Mesodermal cell (in vitro differentiated cells): ENCODE results near the gene CDC123.
A peak's percentile ranks its signal among the peaks of the same experiment; 100 is the strongest.
"Not testable (repeated sequence)": the region's sequence is repeated elsewhere in the genome, so short reads cannot be mapped to it uniquely, and the experiment has no call there.

Source experiments
- H3K27ac ChIP-seq: 2 replicates; pipeline ENCODE4 v1.7.0; 2013; ENCODE audit warnings: mild to moderate bottlenecking, low read depth, low read length, moderate library complexity; ENCODE audit not compliant: severe bottlenecking
- H3K36me3 ChIP-seq: 2 replicates; pipeline ENCODE4 v1.7.1; 2013; ENCODE audit warnings: mild to moderate bottlenecking, low read length, moderate library complexity; ENCODE audit not compliant: control insufficient read depth, insufficient read depth
- H3K4me1 ChIP-seq: one replicate; pipeline ENCODE4 v1.7.1; 2013; ENCODE audit warnings: mild to moderate bottlenecking, low read length; ENCODE audit not compliant: insufficient read depth, control insufficient read depth, poor library complexity, severe bottlenecking
- H3K4me3 ChIP-seq: 2 replicates; pipeline ENCODE4 v1.7.0; 2013; ENCODE audit warnings: low read length, control low read depth, mild to moderate bottlenecking; ENCODE audit not compliant: insufficient read depth, poor library complexity, severe bottlenecking; ENCODE audit errors: extremely low read depth
- H3K9me3 ChIP-seq: 2 replicates; pipeline ENCODE4 v1.7.1; 2013; ENCODE audit warnings: mild to moderate bottlenecking, low read length, moderate library complexity; ENCODE audit not compliant: control insufficient read depth
- WGBS, 2 experiments: methylation state at CpG; one replicate each; pipeline ENCODE4 v1.1.5; 2013; ENCODE audit warnings: missing lambda C conversion rate in 2 of 2; ENCODE audit not compliant: insufficient coverage in 2 of 2; 5-methylcytosine and 5-hydroxymethylcytosine counted together

CDC123 gene

DNA sequence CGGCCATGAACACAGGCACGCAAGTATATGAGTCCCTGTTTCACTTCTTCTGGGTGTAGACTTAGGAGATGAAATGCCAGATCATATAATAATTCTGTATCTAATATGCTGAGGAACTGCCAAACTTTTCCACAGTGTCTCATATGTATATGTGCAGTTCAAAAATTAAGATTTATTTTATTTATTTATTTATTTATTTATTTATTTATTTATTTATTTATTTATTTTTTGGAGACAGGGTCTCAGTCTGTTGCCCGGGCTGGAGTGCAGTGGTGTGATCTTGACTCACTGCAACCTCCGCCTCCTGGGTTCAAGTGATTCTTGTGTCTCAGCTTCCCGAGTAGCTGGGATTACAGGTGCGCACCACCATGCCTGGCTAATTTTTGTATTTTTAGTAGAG is 24.5 kb upstream of the CDC123 start:
- 93 to 100% methylated on average over 1 to 2 of the region's 6 CpGs for WGBS, 2 experiments
- H3K4me3 ChIP-seq, H3K9me3 ChIP-seq, H3K27ac ChIP-seq, H3K4me1 ChIP-seq: not testable (repeated sequence)
- H3K36me3 ChIP-seq = peaks cover 91% of the 10 kb centered on the region

DNA sequence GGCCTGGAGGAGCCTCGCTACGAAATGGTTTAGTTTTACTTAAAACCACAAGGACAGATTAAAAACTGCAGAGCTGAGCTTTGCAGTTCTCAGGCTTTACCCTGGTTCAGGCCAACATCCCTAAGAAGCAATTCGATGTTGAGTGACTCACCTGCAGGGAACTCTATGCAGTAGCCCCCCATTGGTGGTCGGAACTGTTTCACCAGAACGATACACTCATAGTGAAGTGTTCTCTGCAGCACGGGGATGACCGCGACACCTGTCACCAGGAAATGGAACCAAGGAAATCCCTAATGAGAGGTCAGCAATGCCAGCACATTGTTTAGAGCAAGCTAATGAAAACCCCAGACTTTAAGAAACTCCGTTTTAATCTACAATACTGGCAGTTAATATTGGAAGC is 18.3 kb upstream of the CDC123 start:
- Histone ChIP-seq H3K4me1 (peaks cover 4% of the 10 kb centered on the region), H3K27ac (no peak overlapping the region), H3K36me3 (peaks cover 89% of the 10 kb centered on the region), H3K4me3 (no peak overlapping the region), H3K9me3 (no peaks in the 10 kb centered on the region)
- WGBS, 2 experiments = 96% methylated on average over 7 to 8 of the region's 9 CpGs

GRCh38 chr10:12179606-12180170 is 16.3 kb upstream of the CDC123 start:
- Histone ChIP-seq H3K4me1 (peaks cover 4% of the 10 kb centered on the region), H3K27ac (peak overlapping the region; percentile 10), H3K4me3 (no peak overlapping the region), H3K9me3 (no peaks in the 10 kb centered on the region), H3K36me3 (peaks cover 89% of the 10 kb centered on the region)
- no CpG with 5 or more reads among the region's 4 CpGs for WGBS, 2 experiments

- H3K27ac ChIP-seq = peak overlapping the region; percentile 24
- peaks cover 89% of the 10 kb centered on the region for H3K36me3 ChIP-seq
- no peak overlapping the region for H3K4me3 ChIP-seq
- peaks cover 4% of the 10 kb centered on the region for H3K4me1 ChIP-seq
- H3K9me3 ChIP-seq = no peaks in the 10 kb centered on the region
- WGBS, 2 experiments = 62 to 77% methylated on average over 5 to 8 of the region's 9 CpGs
Measured at GRCh38 chr10:12180221-12180974, 15.6 kb upstream of the CDC123 start.

GRCh38 chr10:12181065-12181775 is 14.8 kb upstream of the CDC123 start:
- WGBS, 2 experiments = 87 to 92% methylated on average over 10 to 12 of the region's 13 CpGs
- no peak overlapping the region for H3K27ac ChIP-seq
- H3K36me3 ChIP-seq = peaks cover 88% of the 10 kb centered on the region
- H3K9me3 ChIP-seq = no peaks in the 10 kb centered on the region
- no peak overlapping the region for H3K4me3 ChIP-seq
- peaks cover 4% of the 10 kb centered on the region for H3K4me1 ChIP-seq

GRCh38 chr10:12184165-12184564 is 11.8 kb upstream of the CDC123 start:
- Histone ChIP-seq H3K36me3 (peaks cover 80% of the 10 kb centered on the region), H3K9me3 (no peaks in the 10 kb centered on the region), H3K4me3 (no peak overlapping the region), H3K27ac (no peak overlapping the region), H3K4me1 (no peaks in the 10 kb centered on the region)
- WGBS, 2 experiments = 92 to 93% methylated on average over 5 to 6 of the region's 7 CpGs

- Histone ChIP-seq H3K4me1 (peaks cover under 1% of the 10 kb centered on the region), H3K4me3 (no peak overlapping the region), H3K9me3 (no peaks in the 10 kb centered on the region), H3K27ac (no peak overlapping the region), H3K36me3 (peaks cover 68% of the 10 kb centered on the region)
- WGBS, 2 experiments = 92 to 100% methylated on average over 6 to 8 of the region's 8 CpGs
Measured at GRCh38 chr10:12186323-12186722, 9.7 kb upstream of the CDC123 start.

DNA sequence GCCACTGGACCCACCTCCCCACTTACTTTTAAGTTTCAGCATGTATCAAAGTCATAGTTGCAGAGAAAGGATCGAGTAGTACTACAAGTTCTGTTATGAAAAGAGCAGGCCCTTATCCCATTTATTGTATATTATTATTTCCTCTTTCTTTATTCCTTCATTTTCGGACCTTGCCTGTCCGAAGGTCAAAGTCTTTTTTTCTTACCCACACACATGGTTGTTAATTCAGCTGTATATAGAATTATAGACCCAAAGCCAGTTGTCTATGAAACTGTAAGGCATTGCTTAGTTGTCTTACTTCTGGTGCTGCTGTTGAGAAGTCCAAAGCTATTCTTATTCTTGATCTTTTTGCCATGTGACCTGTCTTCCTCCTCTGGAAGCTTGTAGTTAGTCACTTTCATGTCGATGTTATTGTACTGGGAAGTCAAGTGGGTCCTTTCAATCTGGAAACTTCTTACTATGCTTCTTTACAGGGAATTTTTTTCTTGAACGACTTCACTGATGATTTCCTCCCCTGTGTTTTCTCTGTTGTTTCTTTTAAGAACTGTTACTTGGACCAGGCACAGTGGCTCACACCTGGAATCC is 8.6 kb upstream of the CDC123 start:
- no peak overlapping the region for H3K4me3 ChIP-seq
- no peaks in the 10 kb centered on the region for H3K9me3 ChIP-seq
- no peak overlapping the region for H3K27ac ChIP-seq
- peaks cover 72% of the 10 kb centered on the region for H3K36me3 ChIP-seq
- H3K4me1 ChIP-seq = peaks cover 7% of the 10 kb centered on the region
- WGBS, 2 experiments = 92 to 100% methylated on average over 1 to 2 of the region's 5 CpGs

- Histone ChIP-seq H3K27ac (no peak overlapping the region), H3K4me3 (no peak overlapping the region), H3K4me1 (peaks cover 7% of the 10 kb centered on the region), H3K9me3 (no peaks in the 10 kb centered on the region), H3K36me3 (peaks cover 60% of the 10 kb centered on the region)
- WGBS, 2 experiments = 82 to 89% methylated on average over 3 of the region's 6 CpGs
Measured at GRCh38 chr10:12188656-12189055, 7.3 kb upstream of the CDC123 start.

- 99% methylated on average over 6 to 8 of the region's 10 CpGs for WGBS, 2 experiments
- H3K9me3 ChIP-seq = no peaks in the 10 kb centered on the region
- H3K36me3 ChIP-seq = peaks cover 52% of the 10 kb centered on the region
- peaks cover 7% of the 10 kb centered on the region for H3K4me1 ChIP-seq
- H3K4me3 ChIP-seq = no peak overlapping the region
- H3K27ac ChIP-seq = no peak overlapping the region
Measured at GRCh38 chr10:12189426-12189825, 6.6 kb upstream of the CDC123 start.
